H9 (cell line): Measurements from ENCODE around the gene PTX3. TPM values are rescaled to one million over a fixed set of nuclear protein-coding genes. Genes with fewer than 3 reads are reported as not detected.

ENCODE experiments used
- DNase-seq: peaks from one replicate; pipeline ENCODE4 v3.0.0-alpha.2; 2017
- H2AFZ ChIP-seq: one replicate; pipeline ENCODE4 v1.6.1; 2013; ENCODE audit warnings: mild to moderate bottlenecking, low read length, control low read depth, moderate library complexity
- H2AK5ac ChIP-seq: 2 replicates; pipeline ENCODE4 v1.6.1; 2013; ENCODE audit warnings: low read length, control low read depth, mixed read lengths; ENCODE audit not compliant: insufficient read length
- H2BK120ac ChIP-seq: one replicate; pipeline ENCODE4 v1.6.1; 2013; ENCODE audit warnings: low read depth, mild to moderate bottlenecking, low read length, control low read depth, inconsistent platforms; ENCODE audit not compliant: poor library complexity, severe bottlenecking
- H2BK12ac ChIP-seq: 2 replicates; pipeline ENCODE4 v1.6.1; 2013; ENCODE audit warnings: low read length, control low read depth, mixed read lengths, low read depth; ENCODE audit not compliant: insufficient read length
- H2BK15ac ChIP-seq: 2 replicates; pipeline ENCODE4 v1.6.1; 2013; ENCODE audit warnings: low read depth, low read length, control low read depth
- H2BK20ac ChIP-seq: one replicate; pipeline ENCODE4 v1.6.1; 2013; ENCODE audit warnings: low read depth, mild to moderate bottlenecking, low read length, control low read depth, inconsistent platforms; ENCODE audit not compliant: poor library complexity, severe bottlenecking
- H2BK5ac ChIP-seq: 2 replicates; pipeline ENCODE4 v1.6.1; 2013; ENCODE audit warnings: low read length, control low read depth, mixed read lengths; ENCODE audit not compliant: insufficient read length
- H3K14ac ChIP-seq: 2 replicates; pipeline ENCODE4 v1.6.1; 2013; ENCODE audit warnings: low read length, control low read depth; ENCODE audit not compliant: insufficient read depth
- H3K18ac ChIP-seq: 2 replicates; pipeline ENCODE4 v1.6.1; 2013; ENCODE audit warnings: low read depth, mild to moderate bottlenecking, mixed read lengths, low read length, control low read depth; ENCODE audit not compliant: insufficient read length
- H3K23ac ChIP-seq: 2 replicates; pipeline ENCODE4 v1.6.1; 2013; ENCODE audit warnings: low read length, control low read depth, mixed read lengths, low read depth; ENCODE audit not compliant: insufficient read length
- H3K23me2 ChIP-seq: 2 replicates; pipeline ENCODE4 v1.6.1; 2013; ENCODE audit warnings: low read depth, mild to moderate bottlenecking, mixed read lengths, low read length, control low read depth; ENCODE audit not compliant: insufficient read length, poor library complexity, severe bottlenecking
- H3K27ac ChIP-seq: 2 replicates; pipeline ENCODE4 v1.5.1; 2013; ENCODE audit warnings: low read length, control low read depth, mixed read lengths, low read depth; ENCODE audit not compliant: insufficient read length
- H3K27me3 ChIP-seq: 2 replicates; pipeline ENCODE4 v1.6.1; 2013; ENCODE audit warnings: low read length, control low read depth, inconsistent platforms; ENCODE audit not compliant: insufficient read depth
- H3K4ac ChIP-seq: 2 replicates; pipeline ENCODE4 v1.6.1; 2013; ENCODE audit warnings: low read depth, mild to moderate bottlenecking, control low read depth, inconsistent platforms, low read length, moderate library complexity
- H3K4me1 ChIP-seq: 2 replicates; pipeline ENCODE4 v1.6.1; 2013; ENCODE audit warnings: low read length, control low read depth, inconsistent platforms; ENCODE audit not compliant: insufficient read depth
- H3K4me2 ChIP-seq: 2 replicates; pipeline ENCODE4 v1.6.1; 2013; ENCODE audit warnings: low read length, control low read depth, mixed read lengths; ENCODE audit not compliant: insufficient read length, insufficient read depth
- H3K56ac ChIP-seq: 2 replicates; pipeline ENCODE4 v1.6.1; 2013; ENCODE audit warnings: low read depth, mild to moderate bottlenecking, mixed read lengths, low read length, control low read depth; ENCODE audit not compliant: insufficient read length
- H3K79me1 ChIP-seq: 2 replicates; pipeline ENCODE4 v1.6.1; 2013; ENCODE audit warnings: low read depth, mild to moderate bottlenecking, moderate library complexity, low read length, control low read depth, inconsistent platforms; ENCODE audit not compliant: insufficient read depth, poor library complexity, severe bottlenecking
- H3K79me2 ChIP-seq: 2 replicates; pipeline ENCODE4 v1.6.1; 2013; ENCODE audit warnings: low read length, control low read depth, inconsistent platforms; ENCODE audit not compliant: insufficient read depth
- H3K9ac ChIP-seq: 2 replicates; pipeline ENCODE4 v1.6.1; 2013; ENCODE audit warnings: low read length, control low read depth, mixed read lengths; ENCODE audit not compliant: insufficient read length; ENCODE audit errors: extremely low read depth
- H3K9me3 ChIP-seq: one replicate; pipeline ENCODE4 v1.6.1; 2013; ENCODE audit warnings: low read depth, low read length, inconsistent platforms; ENCODE audit not compliant: control insufficient read depth
- H3T11ph ChIP-seq: one replicate; pipeline ENCODE4 v1.6.1; 2013; ENCODE audit warnings: mild to moderate bottlenecking, low read length, control low read depth, inconsistent platforms
- H4K20me1 ChIP-seq: one replicate; pipeline ENCODE4 v1.6.1; 2013; ENCODE audit not compliant: control insufficient read depth, insufficient read length, insufficient read depth
- H4K5ac ChIP-seq: 2 replicates; pipeline ENCODE4 v1.6.1; 2013; ENCODE audit warnings: low read depth, mild to moderate bottlenecking, mixed read lengths, low read length, control low read depth; ENCODE audit not compliant: insufficient read length
- H4K8ac ChIP-seq: replicated peaks from 2 replicates; pipeline ENCODE4 v1.6.1; 2013; ENCODE audit warnings: low read length, control low read depth, mixed read lengths, low read depth; ENCODE audit not compliant: insufficient read length
- H4K91ac ChIP-seq: 2 replicates; pipeline ENCODE4 v1.6.1; 2013; ENCODE audit warnings: low read depth, mild to moderate bottlenecking, moderate library complexity, mixed read lengths, low read length, control low read depth; ENCODE audit not compliant: insufficient read length
- H3K27ac Mint-ChIP-seq, 3 experiments: 2 replicates in 2 of 3; 3 replicates in 1 of 3; pipeline ENCODE4 v1.8.0; 2020 to 2021; ENCODE audit warnings: mixed read lengths in 3 of 3, mild to moderate bottlenecking in 1 of 3, moderate library complexity in 1 of 3
- H3K27me3 Mint-ChIP-seq: 2 replicates; pipeline ENCODE4 v1.8.0; 2021; ENCODE audit warnings: low read depth, mild to moderate bottlenecking, moderate library complexity, mixed read lengths
- H3K36me3 Mint-ChIP-seq, 3 experiments: 2 replicates in 2 of 3; 3 replicates in 1 of 3; pipeline ENCODE4 v1.8.0; 2020 to 2021; ENCODE audit warnings: low read depth in 3 of 3, mixed read lengths in 3 of 3; ENCODE audit not compliant: insufficient read depth in 1 of 3
- H3K4me1 Mint-ChIP-seq, 2 experiments: 2 replicates each; pipeline ENCODE4 v1.8.0; 2020; ENCODE audit warnings: mixed read lengths in 2 of 2
- H3K4me3 Mint-ChIP-seq, 2 experiments: 2 replicates in 1 of 2; 3 replicates in 1 of 2; pipeline ENCODE4 v1.8.0; 2020 to 2021; ENCODE audit warnings: mild to moderate bottlenecking in 2 of 2, mixed read lengths in 2 of 2, moderate library complexity in 1 of 2
- H3K9me3 Mint-ChIP-seq, 2 experiments: 2 replicates in 1 of 2; 3 replicates in 1 of 2; pipeline ENCODE4 v1.8.0; 2020; ENCODE audit warnings: mild to moderate bottlenecking in 2 of 2, mixed read lengths in 2 of 2, moderate library complexity in 1 of 2
- total RNA-seq: library from RNA; stranded (reverse); gene quantifications from 2 replicates; pipeline ENCODE4 v1.2.1, GENCODE V29; 2021
- TF ChIP-seq, protein P1 (sequence below): fragments of 200-600 bp; sonication (generic); conservative IDR thresholded peaks from 3 replicates; pipeline ENCODE4 v1.8.0; 2021; ENCODE audit warnings: antibody characterized with exemption, mild to moderate bottlenecking

The PTX3 gene
- total RNA-seq, 1 experiment from 2014 or later = 0.11 TPM

DNA sequence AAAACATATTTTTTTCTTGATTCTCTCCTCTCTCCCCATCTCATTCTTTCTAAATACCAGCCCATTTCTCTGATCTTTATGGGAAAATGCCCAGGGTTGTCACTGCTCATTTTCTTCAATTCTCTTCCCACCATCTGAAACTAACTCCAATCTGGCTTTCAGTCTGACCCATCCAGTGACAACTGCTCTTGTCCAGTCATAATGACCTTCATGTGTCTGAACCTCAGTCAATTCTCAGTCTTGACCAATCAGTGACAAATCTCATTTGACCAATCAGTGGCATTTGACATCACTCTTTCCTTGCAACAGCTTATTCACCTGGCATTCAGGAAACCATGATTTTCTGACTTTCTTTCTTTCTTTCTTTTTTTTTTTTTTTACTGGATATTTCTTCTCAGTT lies 51.5 kb downstream of the PTX3 start:
- H3K14ac ChIP-seq = no peak overlapping the region
- no peak overlapping the region for H3T11ph ChIP-seq
- H3K79me1 ChIP-seq = no peaks in the 10 kb centered on the region
- no peak for DNase-seq
- no peak overlapping the region for H3K4me2 ChIP-seq
- no peak overlapping the region for H3K27ac Mint-ChIP-seq
- H4K8ac ChIP-seq = no peak overlapping the region
- H3K79me2 ChIP-seq = no peaks in the 10 kb centered on the region
- H4K20me1 ChIP-seq = no peaks in the 10 kb centered on the region
- no peak overlapping the region for H2AFZ ChIP-seq
- H3K56ac ChIP-seq = no peak overlapping the region
- no peak overlapping the region for H2BK12ac ChIP-seq
- H3K4me1 Mint-ChIP-seq = peaks cover 10 to 13% of the 10 kb centered on the region in 2 experiments
- H2BK15ac ChIP-seq = no peak overlapping the region
- no peaks in the 10 kb centered on the region for H3K36me3 Mint-ChIP-seq
- H3K27me3 ChIP-seq = no peaks in the 10 kb centered on the region
- no peak overlapping the region for H4K5ac ChIP-seq
- H2AK5ac ChIP-seq = no peak overlapping the region
- H3K4me1 ChIP-seq = no peaks in the 10 kb centered on the region
- H3K4ac ChIP-seq = no peak overlapping the region
- no peak overlapping the region for H3K4me3 Mint-ChIP-seq
- H3K27me3 Mint-ChIP-seq = no peaks in the 10 kb centered on the region
- no peaks in the 10 kb centered on the region for H3K23me2 ChIP-seq
- H3K27ac ChIP-seq = no peak overlapping the region
- H4K91ac ChIP-seq = no peak overlapping the region
- no peaks in the 10 kb centered on the region for H3K9me3 Mint-ChIP-seq
- TF ChIP-seq, protein P1, sequence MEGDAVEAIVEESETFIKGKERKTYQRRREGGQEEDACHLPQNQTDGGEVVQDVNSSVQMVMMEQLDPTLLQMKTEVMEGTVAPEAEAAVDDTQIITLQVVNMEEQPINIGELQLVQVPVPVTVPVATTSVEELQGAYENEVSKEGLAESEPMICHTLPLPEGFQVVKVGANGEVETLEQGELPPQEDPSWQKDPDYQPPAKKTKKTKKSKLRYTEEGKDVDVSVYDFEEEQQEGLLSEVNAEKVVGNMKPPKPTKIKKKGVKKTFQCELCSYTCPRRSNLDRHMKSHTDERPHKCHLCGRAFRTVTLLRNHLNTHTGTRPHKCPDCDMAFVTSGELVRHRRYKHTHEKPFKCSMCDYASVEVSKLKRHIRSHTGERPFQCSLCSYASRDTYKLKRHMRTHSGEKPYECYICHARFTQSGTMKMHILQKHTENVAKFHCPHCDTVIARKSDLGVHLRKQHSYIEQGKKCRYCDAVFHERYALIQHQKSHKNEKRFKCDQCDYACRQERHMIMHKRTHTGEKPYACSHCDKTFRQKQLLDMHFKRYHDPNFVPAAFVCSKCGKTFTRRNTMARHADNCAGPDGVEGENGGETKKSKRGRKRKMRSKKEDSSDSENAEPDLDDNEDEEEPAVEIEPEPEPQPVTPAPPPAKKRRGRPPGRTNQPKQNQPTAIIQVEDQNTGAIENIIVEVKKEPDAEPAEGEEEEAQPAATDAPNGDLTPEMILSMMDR = no peak
- no peak overlapping the region for H3K9ac ChIP-seq
- H3K18ac ChIP-seq = no peak overlapping the region
- no peak overlapping the region for H3K23ac ChIP-seq
- H2BK120ac ChIP-seq = no peak overlapping the region
- no peaks in the 10 kb centered on the region for H3K9me3 ChIP-seq
- no peak overlapping the region for H2BK20ac ChIP-seq
- no peak overlapping the region for H2BK5ac ChIP-seq
